GM06990 (cell line): ENCODE measurements around the gene CDK9.
"Not testable (repeated sequence)": the region's sequence is repeated elsewhere in the genome, so short reads cannot be mapped to it uniquely, and the experiment has no call there.

Source experiments
- DNase-seq: peaks from one replicate; pipeline ENCODE4 v3.0.0-alpha.2; 2011; ENCODE audit not compliant: insufficient read length; ENCODE audit errors: extremely low read depth
- H3K27me3 ChIP-seq: replicated peaks from 2 replicates; pipeline ENCODE4 v1.6.0; 2011; ENCODE audit warnings: low read length; ENCODE audit not compliant: control insufficient read depth, insufficient read depth
- H3K36me3 ChIP-seq: 2 replicates; pipeline ENCODE4 v1.5.1; 2011; ENCODE audit warnings: low read length; ENCODE audit not compliant: control insufficient read depth, insufficient read depth
- H3K4me3 ChIP-seq: replicated peaks from 2 replicates; pipeline ENCODE4 v1.5.1; 2011; ENCODE audit warnings: low read depth, mild to moderate bottlenecking, control low read depth, low read length
- TF ChIP-seq, protein P1 (sequence below): IDR thresholded peaks from 2 replicates; pipeline ENCODE4 v1.5.1; 2011; ENCODE audit warnings: low read length, control low read depth, mild to moderate bottlenecking, inconsistent platforms; ENCODE audit not compliant: insufficient read depth, poor library complexity, severe bottlenecking

The CDK9 gene

DNA sequence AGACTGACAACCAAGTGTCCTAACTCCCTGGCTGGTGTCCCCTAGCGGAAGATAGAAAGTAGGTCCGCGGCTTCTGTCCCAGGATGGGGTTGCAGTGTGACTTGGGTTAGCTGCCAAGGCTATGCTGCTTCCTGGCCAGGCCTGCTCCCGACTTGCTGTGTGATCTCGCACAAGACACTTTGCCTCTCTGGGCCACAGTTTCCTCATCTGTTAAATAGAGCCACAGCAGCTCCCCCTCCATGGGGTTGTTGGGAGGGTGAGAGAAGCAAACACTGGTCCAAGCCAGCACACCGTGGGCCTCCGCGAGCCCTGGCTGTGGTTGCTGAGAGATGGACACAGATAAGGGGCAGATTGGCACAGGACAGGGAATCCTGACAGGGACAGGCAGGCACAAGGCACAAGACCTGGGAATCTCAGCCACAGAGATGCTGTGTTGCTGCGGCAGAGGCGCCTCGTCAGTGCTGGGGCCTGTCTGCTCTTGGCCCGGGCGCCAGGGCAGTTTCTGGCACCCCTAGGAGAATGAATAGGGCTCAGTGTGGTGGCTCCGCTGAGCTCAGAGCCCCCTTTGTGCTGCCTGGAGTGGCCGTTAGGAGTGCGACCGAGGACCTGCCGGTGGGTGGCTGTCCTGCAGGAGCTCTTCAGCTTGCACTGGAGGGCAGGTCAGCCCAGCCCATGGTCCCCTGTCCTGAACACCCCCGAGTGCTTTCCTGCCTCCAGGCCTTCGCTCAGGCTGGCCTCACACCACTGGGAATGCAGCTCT, 5.5 kb upstream of the CDK9 start:
- Histone ChIP-seq H3K4me3 (no peak overlapping the region), H3K36me3 (no peaks in the 10 kb centered on the region), H3K27me3 (no peaks in the 10 kb centered on the region)
- no peak for DNase-seq
- TF ChIP-seq, protein P1, sequence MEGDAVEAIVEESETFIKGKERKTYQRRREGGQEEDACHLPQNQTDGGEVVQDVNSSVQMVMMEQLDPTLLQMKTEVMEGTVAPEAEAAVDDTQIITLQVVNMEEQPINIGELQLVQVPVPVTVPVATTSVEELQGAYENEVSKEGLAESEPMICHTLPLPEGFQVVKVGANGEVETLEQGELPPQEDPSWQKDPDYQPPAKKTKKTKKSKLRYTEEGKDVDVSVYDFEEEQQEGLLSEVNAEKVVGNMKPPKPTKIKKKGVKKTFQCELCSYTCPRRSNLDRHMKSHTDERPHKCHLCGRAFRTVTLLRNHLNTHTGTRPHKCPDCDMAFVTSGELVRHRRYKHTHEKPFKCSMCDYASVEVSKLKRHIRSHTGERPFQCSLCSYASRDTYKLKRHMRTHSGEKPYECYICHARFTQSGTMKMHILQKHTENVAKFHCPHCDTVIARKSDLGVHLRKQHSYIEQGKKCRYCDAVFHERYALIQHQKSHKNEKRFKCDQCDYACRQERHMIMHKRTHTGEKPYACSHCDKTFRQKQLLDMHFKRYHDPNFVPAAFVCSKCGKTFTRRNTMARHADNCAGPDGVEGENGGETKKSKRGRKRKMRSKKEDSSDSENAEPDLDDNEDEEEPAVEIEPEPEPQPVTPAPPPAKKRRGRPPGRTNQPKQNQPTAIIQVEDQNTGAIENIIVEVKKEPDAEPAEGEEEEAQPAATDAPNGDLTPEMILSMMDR: no peak

DNA sequence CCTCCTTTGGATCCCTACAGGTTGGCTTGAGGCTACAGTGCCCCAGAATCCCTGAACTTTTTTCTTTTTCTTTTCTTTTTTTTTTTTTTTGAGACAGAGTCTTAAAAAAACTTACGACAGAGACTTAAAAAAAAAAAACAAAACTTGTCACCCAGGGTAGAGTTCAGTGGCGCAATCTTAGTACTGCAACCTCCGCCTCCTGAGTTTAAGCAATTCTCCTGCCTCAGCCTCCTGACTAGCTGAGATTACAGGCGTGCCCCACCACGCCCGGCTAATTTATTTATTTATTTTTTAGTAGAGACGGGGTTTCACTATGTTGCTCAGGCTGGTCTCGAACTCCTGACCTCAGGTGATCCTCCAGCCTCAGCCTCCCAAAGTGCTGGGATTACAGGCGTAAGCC, 4.9 kb upstream of the CDK9 start:
- H3K36me3 ChIP-seq, DNase-seq, H3K27me3 ChIP-seq, H3K4me3 ChIP-seq: not testable (repeated sequence)

DNA sequence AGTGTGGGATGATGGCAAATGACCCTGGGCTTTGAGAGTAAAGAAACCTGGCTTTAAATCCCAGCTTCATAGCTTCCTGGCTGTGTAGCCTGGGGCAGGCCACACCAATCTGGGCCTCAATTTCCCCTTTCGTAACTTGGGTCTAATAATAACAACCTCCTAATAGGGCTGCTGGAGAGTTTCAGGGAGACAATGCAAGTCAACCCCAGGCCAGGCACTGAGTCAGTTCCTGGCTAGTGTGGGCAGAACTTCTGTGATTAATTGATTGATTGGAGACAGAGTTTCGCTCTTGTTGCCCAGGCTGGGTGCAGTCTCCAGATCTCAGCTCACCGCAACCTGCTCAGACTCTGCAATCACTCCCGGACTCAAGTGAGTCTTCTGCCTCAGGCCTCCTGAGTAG, 4.0 kb upstream of the CDK9 start:
- Histone ChIP-seq H3K36me3 (no peaks in the 10 kb centered on the region), H3K4me3 (no peak overlapping the region), H3K27me3 (no peaks in the 10 kb centered on the region)
- no peak for DNase-seq
- TF ChIP-seq, protein P1: no peak

DNA sequence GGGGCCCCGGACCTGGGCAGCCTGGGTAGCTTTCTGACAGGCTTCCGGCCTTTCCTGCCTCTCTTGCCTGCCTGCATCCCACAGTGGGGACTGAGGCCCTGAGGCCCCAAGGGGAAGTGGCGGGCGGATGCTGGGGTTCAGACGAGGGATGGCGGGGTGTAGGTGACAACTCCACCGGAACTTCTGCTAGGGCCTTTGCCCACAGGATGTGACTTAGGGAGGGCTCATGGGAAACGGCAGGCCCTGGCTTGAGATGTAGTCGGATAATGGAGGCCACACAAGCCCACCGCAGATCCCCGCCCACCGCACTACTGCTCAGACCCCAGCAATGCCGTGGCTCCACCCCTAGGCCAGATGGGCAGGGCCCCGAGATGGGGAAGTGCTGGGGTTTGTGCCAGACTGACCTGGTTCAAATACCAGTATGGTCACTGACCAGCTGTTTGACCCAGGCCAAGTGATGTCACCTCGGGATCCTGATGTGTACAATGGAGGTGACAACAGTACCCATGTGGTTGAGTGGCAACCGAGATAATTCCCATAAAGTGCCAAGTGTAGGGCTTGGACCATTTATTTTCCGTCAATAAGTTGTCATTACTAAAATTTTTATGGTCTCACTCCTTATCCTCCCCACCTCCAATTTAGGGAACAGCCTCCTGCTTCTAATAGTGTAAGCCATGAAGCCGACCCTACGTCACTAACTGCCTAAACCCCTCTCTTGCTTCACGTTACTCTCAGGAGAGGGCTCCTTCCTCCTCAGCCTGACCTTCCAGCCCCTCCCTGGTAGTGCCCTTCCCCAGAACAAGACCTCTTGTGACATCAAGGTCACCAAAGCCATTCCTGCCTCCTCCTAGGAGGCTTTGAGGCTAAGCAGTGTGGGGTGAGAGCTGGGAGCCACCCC, 2.5 kb upstream of the CDK9 start:
- DNase-seq: peak; percentile 82
- H3K27me3 ChIP-seq: no peaks in the 10 kb centered on the region

DNA sequence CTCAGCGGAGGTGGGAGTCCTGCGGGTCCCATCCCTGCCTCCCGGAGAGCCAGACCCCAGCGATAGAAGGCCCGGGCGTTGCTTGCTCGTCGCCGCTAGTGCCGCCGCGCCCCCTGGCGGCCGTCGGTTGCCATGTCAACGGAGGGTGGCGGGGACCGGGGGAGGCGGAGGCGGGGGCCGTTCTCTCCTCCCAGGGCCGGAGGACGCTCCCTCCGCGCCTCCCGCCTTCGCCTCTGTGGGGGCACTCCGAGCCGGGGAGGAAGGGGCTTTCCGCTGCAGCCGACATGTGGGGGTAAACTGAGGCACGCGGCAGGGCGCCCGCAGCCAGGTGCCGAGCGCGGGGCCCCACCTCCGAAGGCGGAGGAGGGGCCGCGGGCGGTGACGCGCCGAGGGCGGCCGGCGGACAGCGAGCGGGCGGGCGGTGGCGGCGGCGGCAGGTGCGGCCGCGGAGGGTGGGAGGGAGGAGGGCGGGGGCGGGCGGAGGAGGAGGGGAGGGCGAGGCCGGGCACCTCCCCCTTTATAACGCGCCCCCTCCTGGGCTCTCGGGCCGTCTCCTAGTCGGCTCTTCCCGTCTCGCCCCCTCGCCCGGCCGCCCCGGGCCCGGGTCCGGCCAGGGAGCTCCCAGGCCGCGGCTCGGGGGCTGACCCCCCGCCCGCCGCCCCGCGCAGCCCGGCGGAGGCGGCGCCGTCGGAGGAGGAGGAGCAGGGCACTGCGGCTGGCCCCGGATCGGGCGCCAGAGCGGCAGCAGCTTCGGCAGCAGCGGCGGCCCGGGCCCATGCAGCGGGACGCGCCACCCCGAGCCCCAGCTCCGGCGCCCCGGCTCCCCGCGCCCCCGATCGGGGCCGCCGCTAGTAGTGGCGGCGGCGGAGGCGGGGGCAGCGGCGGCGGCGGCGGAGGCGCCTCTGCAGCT, 556 bp upstream of the CDK9 start:
- H3K36me3 ChIP-seq: peaks cover 31% of the 10 kb centered on the region
- H3K4me3 ChIP-seq: peak overlapping the region; percentile 72
- no peaks in the 10 kb centered on the region for H3K27me3 ChIP-seq
- DNase-seq: peak; percentile 91
- TF ChIP-seq, protein P1: peak; percentile 85

More for the DNA sequence above, 2.5 kb upstream of the CDK9 start:
- no peak overlapping the region for H3K4me3 ChIP-seq
- TF ChIP-seq, protein P1: no peak
- peaks cover 13% of the 10 kb centered on the region for H3K36me3 ChIP-seq
